GM18499 (cell line): ENCODE data around the gene ACSM4.
A peak's percentile ranks its signal among the peaks of the same experiment; 100 is the strongest.
"Not testable (repeated sequence)": the region's sequence is repeated elsewhere in the genome, so short reads cannot be mapped to it uniquely, and the experiment has no call there.

Experiments
- ATAC-seq: cut with Tn5 transposase; IDR thresholded peaks from one replicate; pipeline ENCODE4 v1.9.1; 2021; ENCODE audit warnings: moderate number of reproducible peaks; ENCODE audit not compliant: insufficient read depth, unreplicated experiment

Gene ACSM4

GRCh38 chr12:7303772-7304171 lies at the start of gene ACSM4:
TSS of gene ACSM4 (plus strand) at chr12:7304072. CDS start at chr12:7304332, 260 bp downstream.
- no peak for ATAC-seq

- ATAC-seq: no peak
These were observed 44.8 kb upstream of the ACSM4 start for GRCh38 chr12:7259060-7259459.

- ATAC-seq: no peak
These were observed 39.3 kb upstream of the ACSM4 start for GRCh38 chr12:7264538-7264937.

- ATAC-seq: no peak
These were observed 38.6 kb upstream of the ACSM4 start for GRCh38 chr12:7265251-7265650.

- no peak for ATAC-seq
These were observed 34.6 kb upstream of the ACSM4 start for GRCh38 chr12:7269273-7269672.

GRCh38 chr12:7271893-7272514 lies 31.9 kb upstream of the ACSM4 start:
- ATAC-seq: no peak

- not testable (repeated sequence) for ATAC-seq
These were observed 28.4 kb upstream of the ACSM4 start for GRCh38 chr12:7275482-7275881.

- peak; percentile 55 for ATAC-seq
These were observed 21.0 kb upstream of the ACSM4 start for GRCh38 chr12:7282844-7283243.

GRCh38 chr12:7289743-7290142 lies 14.1 kb upstream of the ACSM4 start:
- no peak for ATAC-seq

GRCh38 chr12:7290588-7290987 lies 13.3 kb upstream of the ACSM4 start:
- ATAC-seq: not testable (repeated sequence)

GRCh38 chr12:7292300-7292699 lies 11.6 kb upstream of the ACSM4 start:
- no peak for ATAC-seq

- no peak for ATAC-seq
These were observed 10.2 kb upstream of the ACSM4 start for GRCh38 chr12:7293670-7294069.

- no peak for ATAC-seq
These were observed 8.3 kb upstream of the ACSM4 start for GRCh38 chr12:7295529-7295928.

GRCh38 chr12:7297865-7298264 lies 6.0 kb upstream of the ACSM4 start:
- no peak for ATAC-seq

- no peak for ATAC-seq
These were observed 1.4 kb upstream of the ACSM4 start for GRCh38 chr12:7302266-7302986.

GRCh38 chr12:7303230-7303629 lies 642 bp upstream of the ACSM4 start:
- ATAC-seq: no peak

- no peak for ATAC-seq
These were observed 584 bp downstream of the ACSM4 start for GRCh38 chr12:7304456-7304855.

GRCh38 chr12:7310070-7310469 lies 6.2 kb downstream of the ACSM4 start:
- no peak for ATAC-seq

- no peak for ATAC-seq
These were observed 16.1 kb downstream of the ACSM4 start for GRCh38 chr12:7319930-7320329.

- no peak for ATAC-seq
These were observed 17.8 kb downstream of the ACSM4 start for GRCh38 chr12:7321624-7322023.

GRCh38 chr12:7322599-7322998 lies 18.7 kb downstream of the ACSM4 start:
- ATAC-seq: no peak

- no peak for ATAC-seq
These were observed 20.3 kb downstream of the ACSM4 start for GRCh38 chr12:7324176-7324575.
